ENCODE data around the gene ATXN10. TPM values are rescaled to one million over a fixed set of nuclear protein-coding genes. Genes with fewer than 3 reads are reported as not detected.

The ATXN10 gene
- total RNA-seq, 4 donors from 2014 or later: 83.5 to 127 (median 96.6) TPM

DNA sequence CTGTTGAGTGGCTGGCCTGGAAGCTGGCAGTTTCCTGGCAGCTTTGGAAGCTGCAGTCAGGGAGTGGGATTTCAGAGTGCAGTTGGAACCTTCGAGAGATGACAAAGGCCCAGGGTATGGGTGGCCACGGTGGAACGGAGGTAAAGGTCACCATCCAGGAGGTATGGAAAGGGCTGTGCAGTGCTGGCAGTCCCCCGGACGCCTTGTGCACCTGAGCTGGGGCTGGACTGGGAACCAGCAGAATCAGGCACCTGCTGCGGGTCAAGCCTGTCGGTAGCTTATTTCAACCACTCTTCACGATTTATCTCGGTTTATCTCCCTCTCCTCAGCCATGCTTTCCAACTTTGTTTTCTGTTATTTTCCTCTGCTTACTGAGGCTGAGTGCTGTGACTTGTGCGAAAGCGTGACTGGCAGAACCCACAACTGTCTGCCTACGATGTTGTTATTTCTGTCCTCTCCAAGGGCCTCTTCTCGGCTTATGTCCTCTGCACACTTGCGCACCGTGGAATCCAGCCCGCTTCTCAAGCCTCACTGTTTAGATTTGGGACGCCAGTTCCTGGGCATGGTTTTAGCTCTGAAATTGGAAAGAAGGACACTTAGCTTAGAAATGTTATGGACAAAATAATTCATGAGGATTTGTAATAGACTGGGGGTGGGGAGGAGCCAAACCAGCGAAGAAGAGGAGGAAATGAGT lies 24.0 kb upstream of the ATXN10 start:
- TF ChIP-seq, protein P1, sequence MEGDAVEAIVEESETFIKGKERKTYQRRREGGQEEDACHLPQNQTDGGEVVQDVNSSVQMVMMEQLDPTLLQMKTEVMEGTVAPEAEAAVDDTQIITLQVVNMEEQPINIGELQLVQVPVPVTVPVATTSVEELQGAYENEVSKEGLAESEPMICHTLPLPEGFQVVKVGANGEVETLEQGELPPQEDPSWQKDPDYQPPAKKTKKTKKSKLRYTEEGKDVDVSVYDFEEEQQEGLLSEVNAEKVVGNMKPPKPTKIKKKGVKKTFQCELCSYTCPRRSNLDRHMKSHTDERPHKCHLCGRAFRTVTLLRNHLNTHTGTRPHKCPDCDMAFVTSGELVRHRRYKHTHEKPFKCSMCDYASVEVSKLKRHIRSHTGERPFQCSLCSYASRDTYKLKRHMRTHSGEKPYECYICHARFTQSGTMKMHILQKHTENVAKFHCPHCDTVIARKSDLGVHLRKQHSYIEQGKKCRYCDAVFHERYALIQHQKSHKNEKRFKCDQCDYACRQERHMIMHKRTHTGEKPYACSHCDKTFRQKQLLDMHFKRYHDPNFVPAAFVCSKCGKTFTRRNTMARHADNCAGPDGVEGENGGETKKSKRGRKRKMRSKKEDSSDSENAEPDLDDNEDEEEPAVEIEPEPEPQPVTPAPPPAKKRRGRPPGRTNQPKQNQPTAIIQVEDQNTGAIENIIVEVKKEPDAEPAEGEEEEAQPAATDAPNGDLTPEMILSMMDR (IDR thresholded peaks at IDR 0.05; ENCODE audit: low read depth): no peak

DNA sequence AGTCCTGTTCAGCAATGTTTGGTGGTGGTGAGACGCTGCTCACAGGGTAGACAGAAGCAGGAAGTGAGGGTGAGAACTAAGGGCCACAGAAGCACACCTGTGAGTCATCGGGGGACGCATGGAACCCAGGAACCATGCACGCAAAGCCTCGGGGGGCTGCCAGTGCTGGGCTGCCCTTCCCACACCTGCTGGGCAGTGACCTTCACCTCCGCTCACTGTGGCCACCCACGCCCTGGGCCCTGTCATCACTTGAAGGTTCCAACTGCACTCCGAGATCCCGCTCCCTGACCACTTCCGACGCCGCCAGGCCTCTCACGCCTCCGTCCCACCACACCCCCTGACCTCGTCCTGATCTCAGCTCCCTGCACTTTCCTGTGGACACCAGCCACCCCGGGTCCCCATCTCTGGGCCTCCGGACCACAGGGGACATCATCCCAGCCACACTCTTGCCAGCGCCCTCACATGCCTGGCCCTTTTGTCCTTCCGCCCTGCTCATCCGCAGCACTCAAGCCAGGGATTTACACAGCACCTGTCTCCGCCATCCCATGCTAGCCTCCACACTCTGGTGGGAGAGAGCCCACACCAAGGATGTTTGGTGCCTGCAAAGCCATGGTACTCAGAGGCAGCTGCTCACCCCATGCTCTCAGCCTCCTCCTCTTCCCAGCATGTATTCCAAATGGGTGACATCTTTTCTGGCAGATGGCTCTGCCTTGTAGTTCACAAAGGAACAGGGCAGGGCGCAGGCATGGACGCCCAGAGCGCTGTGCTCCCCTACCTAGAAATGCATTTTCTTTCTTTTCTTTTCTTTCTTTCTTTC lies 23.1 kb upstream of the ATXN10 start:
- TF ChIP-seq, protein P1 (IDR thresholded peaks at IDR 0.05; ENCODE audit: low read depth): no peak

DNA sequence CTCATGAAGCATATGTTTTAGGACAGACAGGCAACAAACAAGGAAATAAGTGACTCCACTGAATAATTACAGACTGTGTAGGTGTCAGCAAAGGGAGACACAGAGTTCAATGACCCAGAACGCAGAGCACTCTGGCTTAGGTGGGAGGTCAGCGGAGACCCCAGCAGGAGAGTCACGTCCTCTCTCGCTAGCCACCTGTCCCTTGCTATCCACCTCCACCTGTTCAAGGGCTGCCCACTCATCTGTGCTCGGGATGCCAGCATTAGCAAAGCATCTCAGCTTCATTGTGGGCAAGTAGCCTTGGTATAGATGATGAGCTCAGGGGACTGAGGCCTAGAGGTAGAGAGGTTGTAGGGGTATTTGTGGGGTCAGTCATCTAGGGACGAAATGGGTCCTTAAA lies 21.8 kb upstream of the ATXN10 start:
- TF ChIP-seq, protein P1 (IDR thresholded peaks at IDR 0.05; ENCODE audit: low read depth): no peak

DNA sequence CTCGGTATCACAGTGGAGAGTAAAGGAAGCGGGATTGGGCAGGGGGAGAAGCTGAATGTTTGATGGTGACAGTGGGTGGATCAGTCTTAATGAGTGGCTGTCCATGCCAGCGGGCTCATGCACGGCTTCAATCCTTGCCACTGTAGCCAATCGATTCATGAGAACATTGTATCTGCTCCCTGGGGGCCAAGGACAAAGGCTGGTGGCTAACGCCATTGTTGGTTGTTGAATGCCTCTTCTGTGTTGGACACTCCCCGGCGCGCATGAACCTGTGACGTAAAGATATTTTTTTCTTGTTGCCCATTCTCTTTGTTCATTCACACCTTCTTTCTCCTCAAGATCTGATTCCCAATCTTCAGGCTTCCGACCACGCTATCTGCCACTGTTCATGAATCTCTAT lies 20.9 kb upstream of the ATXN10 start:
- TF ChIP-seq, protein P1 (IDR thresholded peaks at IDR 0.05; ENCODE audit: low read depth): no peak

DNA sequence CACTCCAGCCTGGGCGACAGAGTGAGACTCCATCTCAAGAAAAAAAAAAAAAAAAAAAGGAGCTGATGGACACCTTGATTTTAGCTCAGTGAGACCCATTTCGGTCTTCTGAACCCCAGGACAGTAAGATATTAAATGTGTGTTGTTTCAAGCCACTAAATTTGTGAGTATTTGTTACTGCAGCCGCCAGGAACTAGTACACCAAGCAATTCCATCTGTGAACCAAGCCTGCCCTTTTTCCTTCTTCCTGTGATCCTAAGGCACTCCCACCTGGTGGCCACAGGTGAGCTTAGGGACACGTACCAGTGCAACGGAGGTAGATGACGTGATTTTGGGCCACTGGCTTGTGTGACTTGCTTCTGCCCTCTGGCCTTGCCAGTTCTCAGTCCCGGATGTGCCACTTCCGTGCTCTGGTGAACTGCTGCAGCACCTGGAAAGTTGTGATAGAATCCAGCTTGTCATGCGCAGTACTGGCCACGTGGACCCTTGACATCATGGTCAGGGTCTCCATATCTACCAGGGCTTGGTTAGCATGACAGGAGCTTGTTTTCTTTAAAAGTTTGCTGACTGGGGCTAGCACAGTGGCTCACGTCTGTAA lies 19.6 kb upstream of the ATXN10 start:
- TF ChIP-seq, protein P1 (IDR thresholded peaks at IDR 0.05; ENCODE audit: low read depth): no peak

DNA sequence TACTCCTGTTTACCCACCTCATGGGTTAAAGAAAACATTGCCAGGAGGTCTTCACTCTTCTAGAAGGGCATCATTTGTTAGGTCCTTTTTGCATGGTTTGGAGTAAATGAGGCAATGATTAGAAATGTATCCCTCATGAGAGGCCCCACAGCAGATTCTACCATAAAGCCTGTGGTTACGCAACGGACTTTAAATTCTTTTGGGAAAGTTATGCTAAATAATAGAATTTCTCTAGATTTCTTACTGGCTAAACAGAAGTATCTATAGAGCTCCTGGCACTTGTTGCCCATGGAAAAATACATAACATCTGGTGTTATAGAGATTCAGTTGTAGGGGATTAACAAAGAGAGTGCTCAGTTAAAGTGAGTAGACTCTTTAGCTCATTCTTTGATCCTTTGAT lies 15.1 kb upstream of the ATXN10 start:
- TF ChIP-seq, protein P1 (IDR thresholded peaks at IDR 0.05; ENCODE audit: low read depth): no peak

DNA sequence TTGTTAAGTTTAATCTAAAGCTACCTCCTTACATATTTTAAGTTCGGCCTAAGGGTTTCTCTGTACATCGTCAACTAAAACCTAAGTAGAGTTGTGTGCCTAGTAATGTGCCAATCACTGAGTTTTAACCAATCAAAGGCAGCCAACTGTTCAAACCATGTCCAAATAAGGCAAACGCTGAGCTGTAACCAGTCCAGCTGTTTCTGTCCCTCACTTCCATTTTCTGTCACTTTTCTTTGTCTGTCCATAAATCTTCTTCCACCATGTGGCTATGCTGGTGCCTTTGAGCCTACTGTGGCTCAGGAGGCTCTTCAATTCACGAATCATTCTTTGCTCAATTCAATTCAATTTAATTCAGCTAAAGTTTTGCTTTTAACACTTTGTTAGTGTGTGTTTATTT lies 13.9 kb upstream of the ATXN10 start:
- TF ChIP-seq, protein P1 (IDR thresholded peaks at IDR 0.05; ENCODE audit: low read depth): no peak

Measured in subcutaneous adipose tissue (tissue), 4 donors.